ACHN (cell line): Measurements from ENCODE around the gene RPEL1.
"Not testable (repeated sequence)": the region's sequence is repeated elsewhere in the genome, so short reads cannot be mapped to it uniquely, and the experiment has no call there.

Source experiments
- DNase-seq: peaks from one replicate; pipeline ENCODE4 v3.0.0-alpha.2; 2015
- in situ Hi-C: cut with HindIII; loops from 2 replicates; pipeline ENCODE4 v1.10.0; 2017; ENCODE audit warnings: low sequenced_read_pairs, low pct_ligation_motif_present, low pct_unique_long_range_greater_than_20kb

RPEL1 gene

GRCh38 chr10:103245587-103245986 lies at the start of gene RPEL1:
TSS of gene RPEL1 (plus strand) at chr10:103245887. CDS start at chr10:103245997, 110 bp downstream.
- DNase-seq, in situ Hi-C loops: not testable (repeated sequence)

DNA sequence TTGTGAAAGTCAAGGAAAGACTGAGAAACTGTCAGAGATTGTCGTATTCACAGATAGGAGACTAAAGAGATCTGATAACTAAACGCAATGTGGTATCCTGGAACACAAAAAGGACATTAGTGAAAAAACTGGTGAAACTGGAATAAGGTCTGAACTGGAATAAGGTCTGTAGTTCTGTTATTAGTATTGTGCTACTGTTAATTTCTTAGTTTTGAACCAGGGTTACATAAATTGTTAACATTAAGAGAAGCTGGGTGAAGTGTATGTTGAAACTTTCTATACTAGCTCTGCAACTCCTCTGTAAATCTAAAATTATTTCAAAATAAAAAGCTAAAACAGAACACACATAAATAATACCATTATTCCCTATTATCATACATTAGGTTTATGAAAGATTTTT lies 49.2 kb upstream of the RPEL1 start:
- in situ Hi-C loops, result no loop called here
- DNase-seq, result no peak

- in situ Hi-C loops, result no loop called here
- DNase-seq, result peak; percentile 69
Measured at GRCh38 chr10:103197174-103197573, 48.5 kb upstream of the RPEL1 start.

DNA sequence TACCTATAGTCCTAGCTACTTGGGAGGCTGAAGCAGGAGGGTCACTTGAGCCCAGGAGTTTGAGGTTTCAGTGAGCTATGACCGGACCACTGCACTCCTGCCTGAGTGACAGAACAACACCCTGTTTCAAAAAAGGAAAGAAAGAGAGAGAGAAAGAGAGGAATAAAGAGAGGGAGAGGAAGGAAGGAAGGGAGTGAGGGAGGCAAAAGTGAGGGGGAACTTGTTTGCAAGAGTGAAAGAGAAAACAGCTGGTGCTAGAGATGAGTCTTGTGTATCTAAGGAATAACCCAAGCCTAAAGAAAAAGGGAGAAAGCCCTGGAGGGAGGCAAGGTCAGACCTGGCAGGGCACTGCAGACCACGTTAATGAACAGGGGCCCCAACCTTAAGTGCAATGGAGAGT lies 47.8 kb upstream of the RPEL1 start:
- in situ Hi-C loops, result no loop called here
- no peak for DNase-seq

- in situ Hi-C loops, result no loop called here
- no peak for DNase-seq
Measured at GRCh38 chr10:103198648-103199047, 47.0 kb upstream of the RPEL1 start.

DNA sequence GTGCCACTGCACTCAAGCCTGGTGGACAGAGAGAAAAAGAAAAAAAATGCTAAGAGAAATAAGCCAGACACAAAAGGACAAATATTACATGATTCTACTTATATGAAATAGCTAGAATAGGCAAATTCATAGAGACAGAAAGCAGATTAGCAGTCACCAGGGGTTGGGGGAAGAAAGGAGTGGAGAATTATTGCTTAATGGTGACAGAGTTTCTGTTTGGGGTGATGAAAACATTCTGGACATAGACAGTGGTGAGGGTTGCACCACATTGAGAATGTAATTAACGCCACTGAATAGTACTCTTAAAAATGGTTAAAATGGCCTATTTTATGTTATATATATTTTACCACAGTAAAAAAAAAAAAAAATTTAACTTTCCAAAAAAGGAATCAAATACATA lies 46.2 kb upstream of the RPEL1 start:
- in situ Hi-C loops, result no loop called here
- no peak for DNase-seq

GRCh38 chr10:103202319-103202718 lies 43.4 kb upstream of the RPEL1 start:
- DNase-seq, result no peak
- in situ Hi-C loops, result no loop called here

- in situ Hi-C loops, result no loop called here
- DNase-seq, result no peak
Measured at GRCh38 chr10:103203466-103203865, 42.2 kb upstream of the RPEL1 start.

GRCh38 chr10:103204353-103205255 lies 41.1 kb upstream of the RPEL1 start:
- DNase-seq, result no peak
- in situ Hi-C loops, result no loop called here

DNA sequence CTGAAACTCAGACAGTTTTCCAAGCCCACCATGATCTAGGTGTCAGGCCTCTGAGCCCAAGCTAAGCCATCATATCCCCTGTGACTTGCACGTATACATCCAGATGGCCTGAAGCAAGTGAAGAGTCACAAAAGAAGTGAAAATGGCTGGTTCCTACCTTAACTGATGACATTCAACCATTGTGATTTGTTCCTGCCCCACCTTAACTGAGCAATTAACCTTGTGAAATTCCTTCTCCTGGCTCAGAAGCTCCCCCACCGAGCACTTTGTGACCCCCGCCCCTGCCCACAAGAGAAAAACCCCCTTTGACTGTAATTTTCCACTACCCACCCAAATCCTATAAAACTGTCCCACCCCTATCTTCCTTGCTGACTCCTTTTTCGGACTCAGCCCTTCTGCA lies 40.3 kb upstream of the RPEL1 start:
- in situ Hi-C loops, DNase-seq: not testable (repeated sequence)

- in situ Hi-C loops, result not testable (repeated sequence)
Measured at GRCh38 chr10:103206715-103207114, 39.0 kb upstream of the RPEL1 start.

GRCh38 chr10:103207141-103207540 lies 38.5 kb upstream of the RPEL1 start:
- in situ Hi-C loops, result no loop called here
- no peak for DNase-seq

More at GRCh38 chr10:103206715-103207114, 39.0 kb upstream of the RPEL1 start:
- DNase-seq, result not testable (repeated sequence)

DNA sequence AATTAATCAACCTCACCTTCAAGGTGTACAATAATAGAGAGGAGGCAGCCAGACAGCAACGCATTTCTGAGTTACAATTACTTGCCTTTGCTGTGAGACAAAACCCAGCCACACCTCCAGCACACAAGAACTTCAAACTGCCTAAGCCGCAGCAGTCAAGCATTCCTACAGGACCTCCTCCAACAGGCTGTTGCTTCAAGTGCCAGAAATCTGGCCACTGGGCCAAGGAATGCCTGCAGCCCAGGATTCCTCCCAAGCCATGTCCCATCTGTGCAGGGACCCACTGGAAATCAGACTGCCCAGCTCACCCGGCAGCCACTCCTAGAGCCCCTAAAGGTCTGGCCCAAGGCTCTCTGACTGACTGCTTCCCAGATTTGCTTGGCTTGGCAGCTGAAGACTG lies 38.0 kb upstream of the RPEL1 start:
- DNase-seq, in situ Hi-C loops: not testable (repeated sequence)

GRCh38 chr10:103210262-103210661 lies 35.4 kb upstream of the RPEL1 start:
- in situ Hi-C loops, DNase-seq: not testable (repeated sequence)

GRCh38 chr10:103215601-103216000 lies 30.1 kb upstream of the RPEL1 start:
- in situ Hi-C loops, result no loop called here

GRCh38 chr10:103216362-103216761 lies 29.3 kb upstream of the RPEL1 start:
- in situ Hi-C loops, DNase-seq: not testable (repeated sequence)

More at GRCh38 chr10:103215601-103216000, 30.1 kb upstream of the RPEL1 start:
- no peak for DNase-seq

DNA sequence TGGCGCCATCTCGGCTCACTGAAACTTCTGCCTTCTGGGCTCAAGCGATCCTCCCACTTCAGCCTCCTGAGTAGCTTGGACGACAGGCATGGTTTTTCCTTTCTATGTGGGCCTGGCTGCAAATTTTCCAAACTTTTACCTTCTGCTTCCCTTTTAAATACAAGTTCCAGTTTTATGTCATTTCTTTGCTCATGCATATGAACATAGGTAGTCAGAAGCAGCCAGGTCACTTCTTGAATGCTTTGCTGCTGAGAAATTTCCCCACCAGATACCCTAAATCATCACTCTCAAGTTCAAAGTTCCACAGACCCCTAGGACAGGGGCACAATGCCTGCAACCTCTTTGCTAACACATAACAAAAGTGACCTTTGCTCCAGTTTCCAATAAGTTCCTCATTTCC lies 21.6 kb upstream of the RPEL1 start:
- no peak for DNase-seq
- in situ Hi-C loops, result no loop called here

- DNase-seq, in situ Hi-C loops: not testable (repeated sequence)
Measured at GRCh38 chr10:103224721-103225120, 21.0 kb upstream of the RPEL1 start.

GRCh38 chr10:103225939-103226338 lies 19.7 kb upstream of the RPEL1 start:
- DNase-seq, result no peak
- in situ Hi-C loops, result no loop called here

GRCh38 chr10:103227416-103227815 lies 18.3 kb upstream of the RPEL1 start:
- in situ Hi-C loops, result no loop called here
- DNase-seq, result no peak
